GM23338 (cell line): ENCODE measurements around the gene CXCR5. TPM values are rescaled to one million over a fixed set of nuclear protein-coding genes. Genes with fewer than 3 reads are reported as not detected.

Experiments used
- ATAC-seq: fragments of 200-7000 bp; cut with Tn5 transposase; 3 replicates; pipeline ENCODE4 v1.9.1; 2020
- DNase-seq: peaks from one replicate; pipeline ENCODE4 v3.0.0-alpha.2; 2015; ENCODE audit warnings: low spot score
- H2AFZ ChIP-seq: fragments of 200-600 bp; sonication (generic); 2 replicates; pipeline ENCODE4 v1.8.0; 2016; ENCODE audit warnings: antibody characterized with exemption, mild to moderate bottlenecking, moderate library complexity
- H3F3A ChIP-seq: fragments of 200-600 bp; sonication (generic); replicated peaks from 2 replicates; pipeline ENCODE4 v1.8.0; 2017; ENCODE audit warnings: antibody characterized with exemption, mixed run types, low read depth
- H3K27ac ChIP-seq: fragments of 200-600 bp; sonication (generic); 2 replicates; pipeline ENCODE4 v1.6.1; 2016; ENCODE audit warnings: low read depth
- H3K27me3 ChIP-seq: fragments of 200-600 bp; sonication (generic); 2 replicates; pipeline ENCODE4 v1.8.0; 2016; ENCODE audit warnings: mild to moderate bottlenecking, mixed run types, moderate library complexity; ENCODE audit not compliant: insufficient read depth
- H3K36me3 ChIP-seq: fragments of 200-600 bp; sonication (generic); 2 replicates; pipeline ENCODE4 v1.8.0; 2016; ENCODE audit warnings: mild to moderate bottlenecking; ENCODE audit not compliant: insufficient read depth
- H3K4me1 ChIP-seq: fragments of 200-600 bp; sonication (generic); 2 replicates; pipeline ENCODE4 v1.8.0; 2016; ENCODE audit warnings: mild to moderate bottlenecking, moderate library complexity; ENCODE audit not compliant: insufficient read depth
- H3K4me2 ChIP-seq: fragments of 200-600 bp; sonication (generic); 2 replicates; pipeline ENCODE4 v1.7.1; 2017; ENCODE audit warnings: mixed run types
- H3K4me3 ChIP-seq: fragments of 200-600 bp; sonication (generic); 2 replicates; pipeline ENCODE4 v1.6.1; 2016; ENCODE audit warnings: mixed run types
- H3K79me2 ChIP-seq: fragments of 200-600 bp; sonication (generic); replicated peaks from 2 replicates; pipeline ENCODE4 v1.8.0; 2017; ENCODE audit warnings: mild to moderate bottlenecking; ENCODE audit not compliant: insufficient read depth
- H3K9me2 ChIP-seq: fragments of 200-600 bp; sonication (generic); 2 replicates; pipeline ENCODE4 v1.8.0; 2017; ENCODE audit not compliant: insufficient read depth
- H4K20me1 ChIP-seq: fragments of 200-600 bp; sonication (generic); replicated peaks from 2 replicates; pipeline ENCODE4 v1.8.0; 2017; ENCODE audit warnings: mild to moderate bottlenecking; ENCODE audit not compliant: insufficient read depth
- H3K27ac Mint-ChIP-seq: 2 replicates; pipeline ENCODE4 v1.8.0; 2020; ENCODE audit warnings: inconsistent platforms, mild to moderate bottlenecking, moderate library complexity, mixed read lengths
- H3K27me3 Mint-ChIP-seq: 3 replicates; pipeline ENCODE4 v1.8.0; 2022; ENCODE audit warnings: low read depth, mild to moderate bottlenecking, moderate library complexity, mixed read lengths, inconsistent platforms; ENCODE audit not compliant: insufficient read depth, poor library complexity
- H3K36me3 Mint-ChIP-seq: 3 replicates; pipeline ENCODE4 v1.8.0; 2021; ENCODE audit warnings: low read depth, mild to moderate bottlenecking, inconsistent platforms, moderate library complexity, mixed read lengths
- H3K4me1 Mint-ChIP-seq: 3 replicates; pipeline ENCODE4 v1.8.0; 2020; ENCODE audit warnings: mild to moderate bottlenecking, inconsistent platforms, mixed read lengths
- H3K4me3 Mint-ChIP-seq: 3 replicates; pipeline ENCODE4 v1.8.0; 2021; ENCODE audit warnings: moderate library complexity, mild to moderate bottlenecking, inconsistent platforms, mixed read lengths
- H3K9me3 Mint-ChIP-seq: 3 replicates; pipeline ENCODE4 v1.8.0; 2020; ENCODE audit warnings: moderate library complexity, mild to moderate bottlenecking, inconsistent platforms, mixed read lengths
- EZH2phosphoT487 ChIP-seq: fragments of 200-600 bp; sonication (generic); IDR thresholded peaks from one replicate; pipeline ENCODE4 v1.8.1; 2018; ENCODE audit warnings: antibody characterized with exemption; ENCODE audit not compliant: unreplicated experiment
- JUNB ChIP-seq: IDR thresholded peaks from one replicate; pipeline ENCODE4 v1.6.1; 2016; ENCODE audit warnings: antibody characterized with exemption; ENCODE audit not compliant: unreplicated experiment
- POLR2AphosphoS5 ChIP-seq: IDR thresholded peaks from 2 replicates; pipeline ENCODE4 v1.6.1; 2016; ENCODE audit warnings: antibody characterized with exemption, low read depth
- STAT1 ChIP-seq: IDR thresholded peaks from one replicate; pipeline ENCODE4 v1.6.1; 2016; ENCODE audit warnings: antibody characterized with exemption; ENCODE audit not compliant: unreplicated experiment
- ZNF114 ChIP-seq: fragments of 250-450 bp; sonication (Bioruptor Pico); IDR thresholded peaks from 2 replicates; pipeline ENCODE4 v1.5.0; 2020; ENCODE audit warnings: mild to moderate bottlenecking, moderate library complexity
- polyA plus RNA-seq: library from polyadenylated mRNA; unstranded; fragments of >200 nt; fragmentation: Nextera tagmentation; extraction: Ambion mirVana; gene quantifications from 2 replicates; pipeline ENCODE4 v1.2.1, GENCODE V29; 2016
- total RNA-seq: library from RNA; depleted of rRNA; stranded (reverse); fragments of >200 nt; shearing (Covaris generic); gene quantifications from 2 replicates; pipeline ENCODE4 v1.2.3, GENCODE V29; 2014
- TF ChIP-seq, protein P1 (sequence below): fragments of 250-450 bp; sonication (Bioruptor Pico); IDR thresholded peaks from 2 replicates; pipeline ENCODE4 v1.5.0; 2020; ENCODE audit warnings: mild to moderate bottlenecking, moderate library complexity

The CXCR5 gene
- total and polyA plus RNA-seq, 2 experiments from 2014 or later = 0.18 TPM; not detected in 1

DNA sequence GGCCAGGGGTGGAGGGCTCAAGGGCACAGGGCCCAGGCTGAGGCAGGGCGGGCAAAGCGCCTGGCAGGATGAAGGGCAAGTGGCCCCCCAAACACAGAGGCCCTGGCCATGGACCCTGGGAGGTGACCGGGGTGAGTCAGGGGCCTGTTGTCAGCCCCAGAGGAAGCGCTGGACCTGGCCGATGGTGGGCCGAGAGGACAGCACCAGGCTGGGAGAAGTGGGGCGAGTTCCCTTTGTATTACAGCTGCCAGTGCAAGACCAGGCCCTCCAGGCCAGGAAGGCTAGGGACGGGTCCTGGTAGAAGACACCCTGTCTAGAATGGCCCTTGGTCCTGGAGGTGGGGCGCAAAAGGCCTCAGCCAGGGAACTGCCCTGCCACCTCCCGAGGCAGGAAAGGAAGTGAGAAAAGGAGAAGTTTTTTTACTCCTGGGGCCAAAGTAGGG, 12.8 kb downstream of the CXCR5 start:
- Histone ChIP-seq H3K9me2 (no peaks in the 10 kb centered on the region), H3K4me3 (no peak overlapping the region), H3K36me3 (no peaks in the 10 kb centered on the region), H2AFZ (no peak overlapping the region), H3K27me3 (no peaks in the 10 kb centered on the region), H4K20me1 (peaks cover 4% of the 10 kb centered on the region; the same call in 1 of the 2 replicates), H3F3A (no peaks in the 10 kb centered on the region), H3K27ac (0 out of 2 replicates have a peak overlapping the region, but pooled peaks have one; percentile 32), H3K79me2 (no peaks in the 10 kb centered on the region), H3K4me2 (peak overlapping the region; percentile 32; the same call in 1 of the 2 replicates), H3K4me1 (peaks cover 28% of the 10 kb centered on the region)
- Mint-ChIP-seq H3K4me3 (no peak overlapping the region), H3K27me3 (peaks cover 37% of the 10 kb centered on the region), H3K27ac (peak overlapping the region; percentile 88), H3K9me3 (no peaks in the 10 kb centered on the region; the same call in 2 of the 3 replicates), H3K4me1 (peaks cover 52% of the 10 kb centered on the region), H3K36me3 (peaks cover 32% of the 10 kb centered on the region)
- ATAC-seq (peak; percentile 11), DNase-seq (no peak)
- no peak for TF ChIP-seq JUNB
- 0 out of 2 replicates have a peak, but pooled peaks have one; percentile 3 for TF ChIP-seq POLR2AphosphoS5

- Mint-ChIP-seq H3K27ac (peak overlapping the region; percentile 88), H3K27me3 (peaks cover 32% of the 10 kb centered on the region), H3K9me3 (no peaks in the 10 kb centered on the region; the same call in 2 of the 3 replicates), H3K36me3 (peaks cover 38% of the 10 kb centered on the region), H3K4me3 (peak overlapping the region; percentile 36; the same call in 1 of the 3 replicates), H3K4me1 (peaks cover 52% of the 10 kb centered on the region)
- ATAC-seq (peak; percentile 1; the same call in 1 of the 3 replicates), DNase-seq (no peak)
- Histone ChIP-seq H2AFZ (no peak overlapping the region), H3K79me2 (no peaks in the 10 kb centered on the region), H3K4me3 (no peak overlapping the region), H3K36me3 (no peaks in the 10 kb centered on the region), H4K20me1 (peaks cover 4% of the 10 kb centered on the region; the same call in 1 of the 2 replicates), H3K27ac (0 out of 2 replicates have a peak overlapping the region, but pooled peaks have one; percentile 32), H3K27me3 (no peaks in the 10 kb centered on the region), H3K9me2 (no peaks in the 10 kb centered on the region), H3F3A (no peaks in the 10 kb centered on the region), H3K4me1 (peaks cover 28% of the 10 kb centered on the region), H3K4me2 (peak overlapping the region; percentile 67)
- no peak for TF ChIP-seq JUNB
Observed at GRCh38 chr11:118896921-118897591, 13.4 kb downstream of the CXCR5 start.

DNA sequence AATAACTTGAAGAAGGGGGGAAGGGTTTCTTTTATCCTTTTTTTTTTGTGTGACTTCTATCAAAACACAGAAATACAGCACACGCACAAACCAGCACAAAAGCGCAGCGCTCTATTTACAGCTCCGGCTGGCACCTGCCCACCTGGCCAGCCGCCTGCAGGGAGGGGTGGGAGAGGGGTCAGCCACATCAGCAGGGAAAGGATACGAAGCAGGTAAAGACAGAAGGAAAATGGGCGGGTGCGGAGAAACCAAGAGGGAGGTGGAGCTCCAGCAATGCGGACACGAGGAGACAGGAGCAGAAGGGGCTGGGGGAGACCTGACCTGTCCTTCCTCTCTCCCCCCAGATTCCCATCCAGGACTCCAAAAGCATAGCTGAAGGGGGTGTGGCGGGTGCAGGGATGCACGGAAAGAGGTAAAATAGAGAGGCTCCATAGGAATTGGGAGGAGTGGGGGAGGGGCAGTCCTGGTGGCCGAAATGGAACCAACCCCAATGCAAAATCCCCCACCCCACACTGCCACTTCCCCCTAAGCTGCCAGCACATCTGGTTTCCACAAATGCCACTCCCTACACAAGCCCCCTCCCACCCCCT, 14.1 kb downstream of the CXCR5 start:
- H3K36me3 ChIP-seq = no peaks in the 10 kb centered on the region
- H3K9me2 ChIP-seq = no peaks in the 10 kb centered on the region
- H3K4me2 ChIP-seq = peak overlapping the region; percentile 67
- H3K4me3 ChIP-seq = 0 out of 2 replicates have a peak overlapping the region, but pooled peaks have one; percentile 17
- no peaks in the 10 kb centered on the region for H3K27me3 ChIP-seq
- H3F3A ChIP-seq = no peaks in the 10 kb centered on the region
- Mint-ChIP-seq H3K27me3 (peaks cover 30% of the 10 kb centered on the region), H3K4me1 (peaks cover 49% of the 10 kb centered on the region), H3K9me3 (no peaks in the 10 kb centered on the region; the same call in 2 of the 3 replicates), H3K27ac (peak overlapping the region; percentile 13; the same call in 1 of the 2 replicates), H3K4me3 (peak overlapping the region; percentile 36; the same call in 1 of the 3 replicates), H3K36me3 (peaks cover 39% of the 10 kb centered on the region)
- 0 out of 2 replicates have a peak overlapping the region, but pooled peaks have one; percentile 15 for H3K27ac ChIP-seq
- peaks cover 28% of the 10 kb centered on the region for H3K4me1 ChIP-seq
- DNase-seq (peak; percentile 68), ATAC-seq (peak; percentile 10)
- no peaks in the 10 kb centered on the region for H3K79me2 ChIP-seq
- H4K20me1 ChIP-seq = peaks cover 4% of the 10 kb centered on the region; the same call in 1 of the 2 replicates
- no peak overlapping the region for H2AFZ ChIP-seq
- TF ChIP-seq EZH2phosphoT487 (no peak), ZNF114 (CRISPR knock-in tag) (no peak), STAT1 (no peak)
- TF ChIP-seq, protein P1, sequence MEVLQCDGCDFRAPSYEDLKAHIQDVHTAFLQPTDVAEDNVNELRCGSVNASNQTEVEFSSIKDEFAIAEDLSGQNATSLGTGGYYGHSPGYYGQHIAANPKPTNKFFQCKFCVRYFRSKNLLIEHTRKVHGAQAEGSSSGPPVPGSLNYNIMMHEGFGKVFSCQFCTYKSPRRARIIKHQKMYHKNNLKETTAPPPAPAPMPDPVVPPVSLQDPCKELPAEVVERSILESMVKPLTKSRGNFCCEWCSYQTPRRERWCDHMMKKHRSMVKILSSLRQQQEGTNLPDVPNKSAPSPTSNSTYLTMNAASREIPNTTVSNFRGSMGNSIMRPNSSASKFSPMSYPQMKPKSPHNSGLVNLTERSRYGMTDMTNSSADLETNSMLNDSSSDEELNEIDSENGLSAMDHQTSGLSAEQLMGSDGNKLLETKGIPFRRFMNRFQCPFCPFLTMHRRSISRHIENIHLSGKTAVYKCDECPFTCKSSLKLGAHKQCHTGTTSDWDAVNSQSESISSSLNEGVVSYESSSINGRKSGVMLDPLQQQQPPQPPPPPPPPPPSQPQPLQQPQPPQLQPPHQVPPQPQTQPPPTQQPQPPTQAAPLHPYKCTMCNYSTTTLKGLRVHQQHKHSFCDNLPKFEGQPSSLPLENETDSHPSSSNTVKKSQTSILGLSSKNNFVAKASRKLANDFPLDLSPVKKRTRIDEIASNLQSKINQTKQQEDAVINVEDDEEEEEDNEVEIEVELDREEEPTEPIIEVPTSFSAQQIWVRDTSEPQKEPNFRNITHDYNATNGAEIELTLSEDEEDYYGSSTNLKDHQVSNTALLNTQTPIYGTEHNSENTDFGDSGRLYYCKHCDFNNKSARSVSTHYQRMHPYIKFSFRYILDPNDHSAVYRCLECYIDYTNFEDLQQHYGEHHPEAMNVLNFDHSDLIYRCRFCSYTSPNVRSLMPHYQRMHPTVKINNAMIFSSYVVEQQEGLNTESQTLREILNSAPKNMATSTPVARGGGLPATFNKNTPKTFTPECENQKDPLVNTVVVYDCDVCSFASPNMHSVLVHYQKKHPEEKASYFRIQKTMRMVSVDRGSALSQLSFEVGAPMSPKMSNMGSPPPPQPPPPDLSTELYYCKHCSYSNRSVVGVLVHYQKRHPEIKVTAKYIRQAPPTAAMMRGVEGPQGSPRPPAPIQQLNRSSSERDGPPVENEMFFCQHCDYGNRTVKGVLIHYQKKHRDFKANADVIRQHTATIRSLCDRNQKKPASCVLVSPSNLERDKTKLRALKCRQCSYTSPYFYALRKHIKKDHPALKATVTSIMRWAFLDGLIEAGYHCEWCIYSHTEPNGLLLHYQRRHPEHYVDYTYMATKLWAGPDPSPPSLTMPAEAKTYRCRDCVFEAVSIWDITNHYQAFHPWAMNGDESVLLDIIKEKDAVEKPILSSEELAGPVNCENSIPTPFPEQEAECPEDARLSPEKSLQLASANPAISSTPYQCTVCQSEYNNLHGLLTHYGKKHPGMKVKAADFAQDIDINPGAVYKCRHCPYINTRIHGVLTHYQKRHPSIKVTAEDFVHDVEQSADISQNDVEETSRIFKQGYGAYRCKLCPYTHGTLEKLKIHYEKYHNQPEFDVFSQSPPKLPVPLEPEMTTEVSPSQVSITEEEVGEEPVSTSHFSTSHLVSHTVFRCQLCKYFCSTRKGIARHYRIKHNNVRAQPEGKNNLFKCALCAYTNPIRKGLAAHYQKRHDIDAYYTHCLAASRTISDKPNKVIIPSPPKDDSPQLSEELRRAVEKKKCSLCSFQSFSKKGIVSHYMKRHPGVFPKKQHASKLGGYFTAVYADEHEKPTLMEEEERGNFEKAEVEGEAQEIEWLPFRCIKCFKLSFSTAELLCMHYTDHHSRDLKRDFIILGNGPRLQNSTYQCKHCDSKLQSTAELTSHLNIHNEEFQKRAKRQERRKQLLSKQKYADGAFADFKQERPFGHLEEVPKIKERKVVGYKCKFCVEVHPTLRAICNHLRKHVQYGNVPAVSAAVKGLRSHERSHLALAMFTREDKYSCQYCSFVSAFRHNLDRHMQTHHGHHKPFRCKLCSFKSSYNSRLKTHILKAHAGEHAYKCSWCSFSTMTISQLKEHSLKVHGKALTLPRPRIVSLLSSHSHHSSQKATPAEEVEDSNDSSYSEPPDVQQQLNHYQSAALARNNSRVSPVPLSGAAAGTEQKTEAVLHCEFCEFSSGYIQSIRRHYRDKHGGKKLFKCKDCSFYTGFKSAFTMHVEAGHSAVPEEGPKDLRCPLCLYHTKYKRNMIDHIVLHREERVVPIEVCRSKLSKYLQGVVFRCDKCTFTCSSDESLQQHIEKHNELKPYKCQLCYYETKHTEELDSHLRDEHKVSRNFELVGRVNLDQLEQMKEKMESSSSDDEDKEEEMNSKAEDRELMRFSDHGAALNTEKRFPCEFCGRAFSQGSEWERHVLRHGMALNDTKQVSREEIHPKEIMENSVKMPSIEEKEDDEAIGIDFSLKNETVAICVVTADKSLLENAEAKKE (CRISPR knock-in tag) = no peak
